GM10248 (cell line): Measurements from ENCODE around the gene FNIP1.

Experiments
- CTCF ChIA-PET: fragments of 300-600 bp; sonication (Branson Sonifier 250); formaldehyde crosslinking; extraction: SDS; loops from one replicate; lab custom pipeline; 2021; ENCODE audit warnings: antibody characterized with exemption; lab: Yijun Ruan, JAX
- POLR2A ChIA-PET: fragments of 350-650 bp; sonication (Branson Sonifier 250); formaldehyde crosslinking; extraction: SDS; loops from one replicate; lab custom pipeline; 2020; ENCODE audit warnings: antibody characterized with exemption; lab: Yijun Ruan, JAX
- DNase-seq: peaks from one replicate; pipeline ENCODE4 v3.0.0; 2012; ENCODE audit errors: extremely low spot score
- TF ChIP-seq, protein P1 (sequence below): IDR thresholded peaks from 2 replicates; pipeline ENCODE4 v1.5.1; 2012; ENCODE audit warnings: mild to moderate bottlenecking, low read depth; ENCODE audit errors: extremely low read depth, missing control alignments, control extremely low read depth

FNIP1 gene

DNA sequence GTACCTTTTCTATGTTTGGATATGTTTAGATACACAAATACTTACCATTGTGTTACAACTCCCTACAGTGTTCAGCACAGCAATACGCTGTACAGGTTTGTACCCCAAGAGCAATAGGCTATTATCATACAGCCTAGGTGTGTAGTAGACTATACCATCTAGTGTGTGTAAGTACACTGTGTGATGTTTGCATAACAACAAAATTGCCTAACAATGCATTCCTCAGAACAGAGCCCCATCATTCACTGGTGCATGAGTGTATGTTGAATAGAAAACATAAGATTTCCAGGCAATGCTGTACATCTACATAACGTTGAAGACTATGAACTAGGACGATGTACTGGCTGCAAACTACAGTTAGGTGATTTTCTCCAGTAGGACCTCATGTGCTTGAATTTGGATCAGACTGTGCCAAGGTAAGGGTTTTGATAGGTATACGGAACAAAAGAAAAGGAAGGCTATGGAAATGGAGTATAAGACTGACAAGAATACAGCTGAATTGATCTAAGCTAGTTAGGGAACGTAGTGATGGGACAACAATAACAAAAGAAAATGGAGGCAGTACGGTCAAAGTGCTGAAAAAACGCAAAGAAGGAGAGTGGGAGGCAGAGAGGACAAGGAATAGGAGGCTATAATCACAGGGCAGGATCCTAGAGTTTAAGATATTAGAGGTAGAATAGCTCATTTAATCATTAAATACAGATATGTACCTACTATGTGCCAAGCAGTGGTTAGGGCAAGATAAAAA is 46.9 kb downstream of the FNIP1 start:
- TF ChIP-seq, protein P1, sequence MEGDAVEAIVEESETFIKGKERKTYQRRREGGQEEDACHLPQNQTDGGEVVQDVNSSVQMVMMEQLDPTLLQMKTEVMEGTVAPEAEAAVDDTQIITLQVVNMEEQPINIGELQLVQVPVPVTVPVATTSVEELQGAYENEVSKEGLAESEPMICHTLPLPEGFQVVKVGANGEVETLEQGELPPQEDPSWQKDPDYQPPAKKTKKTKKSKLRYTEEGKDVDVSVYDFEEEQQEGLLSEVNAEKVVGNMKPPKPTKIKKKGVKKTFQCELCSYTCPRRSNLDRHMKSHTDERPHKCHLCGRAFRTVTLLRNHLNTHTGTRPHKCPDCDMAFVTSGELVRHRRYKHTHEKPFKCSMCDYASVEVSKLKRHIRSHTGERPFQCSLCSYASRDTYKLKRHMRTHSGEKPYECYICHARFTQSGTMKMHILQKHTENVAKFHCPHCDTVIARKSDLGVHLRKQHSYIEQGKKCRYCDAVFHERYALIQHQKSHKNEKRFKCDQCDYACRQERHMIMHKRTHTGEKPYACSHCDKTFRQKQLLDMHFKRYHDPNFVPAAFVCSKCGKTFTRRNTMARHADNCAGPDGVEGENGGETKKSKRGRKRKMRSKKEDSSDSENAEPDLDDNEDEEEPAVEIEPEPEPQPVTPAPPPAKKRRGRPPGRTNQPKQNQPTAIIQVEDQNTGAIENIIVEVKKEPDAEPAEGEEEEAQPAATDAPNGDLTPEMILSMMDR: no peak
- POLR2A ChIA-PET: no interaction called here
- DNase-seq: no peak
- CTCF ChIA-PET: interaction anchor here (1.1 kb wide), 2 partner anchors 32 to 76 kb away, joined by 3 read pairs; no protein-coding TSS in a partner anchor

DNA sequence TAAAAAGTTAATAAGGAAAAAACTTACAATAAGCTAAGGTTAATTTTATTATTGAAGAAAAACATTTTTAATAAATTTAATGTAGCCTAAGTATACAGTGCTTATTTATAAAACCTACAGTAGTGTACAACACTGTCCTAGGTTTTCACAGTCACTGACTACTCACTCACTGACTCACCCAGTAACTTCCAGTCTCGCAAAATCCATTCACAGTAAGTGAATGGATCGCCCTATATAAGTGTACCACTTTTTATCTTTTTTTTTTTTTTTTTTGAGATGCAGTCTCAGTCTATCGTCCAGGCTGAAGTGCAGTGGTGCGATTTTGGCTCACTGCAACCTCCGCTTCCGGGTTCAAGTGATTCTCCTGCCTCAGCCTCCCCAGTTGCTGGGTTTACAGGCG is 47.7 kb downstream of the FNIP1 start:
- TF ChIP-seq, protein P1: no peak
- ChIA-PET POLR2A (no interaction called here), CTCF (interaction anchor here (1.0 kb wide), 1 partner anchor 24 kb away, joined by 4 read pairs; no protein-coding TSS in a partner anchor)
- no peak for DNase-seq

DNA sequence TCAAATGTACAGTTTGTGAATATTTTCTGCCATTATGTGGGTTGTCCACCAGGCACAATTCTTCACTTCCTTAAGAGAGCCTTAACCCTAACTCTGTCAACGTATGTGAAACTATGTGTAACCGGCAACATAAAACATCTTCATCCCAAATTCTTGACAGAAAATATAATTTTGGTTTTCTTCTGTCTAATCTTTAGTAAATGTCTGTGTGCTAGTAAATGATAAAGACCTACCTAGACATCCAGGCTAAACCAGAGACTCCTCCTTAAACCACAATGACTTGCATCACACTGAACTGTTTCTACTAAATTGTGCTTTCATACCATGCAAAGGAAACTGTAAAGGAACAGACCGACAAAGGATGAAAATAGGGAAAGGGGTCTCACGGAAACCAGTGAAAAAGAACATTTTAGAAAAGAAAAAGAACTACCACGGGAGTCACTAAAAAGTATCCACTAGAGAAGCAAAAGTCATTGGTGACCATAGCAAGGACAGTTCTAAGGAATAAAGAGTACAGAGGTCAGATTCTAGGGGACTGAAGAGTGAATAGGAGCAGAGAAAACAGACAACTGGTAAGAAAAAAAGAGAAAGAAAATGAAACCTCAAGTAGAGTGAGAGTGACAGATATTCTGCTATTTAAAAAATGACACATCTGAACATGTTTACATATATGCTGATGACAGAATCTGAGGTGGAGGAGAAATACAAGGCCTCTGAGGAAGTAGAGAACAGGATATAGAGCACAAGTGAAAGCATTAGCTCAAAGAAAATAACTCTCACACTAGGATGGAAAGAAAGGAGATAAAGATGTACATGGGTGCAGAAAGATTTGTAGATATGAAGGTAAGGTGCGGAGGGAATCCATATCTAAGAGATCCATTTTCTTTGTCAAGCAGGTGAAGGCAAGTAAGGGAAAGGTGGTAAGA is 49.4 kb downstream of the FNIP1 start:
- DNase-seq: peak; percentile 37
- TF ChIP-seq, protein P1: no peak
- ChIA-PET CTCF (no interaction called here), POLR2A (no interaction called here)

DNA sequence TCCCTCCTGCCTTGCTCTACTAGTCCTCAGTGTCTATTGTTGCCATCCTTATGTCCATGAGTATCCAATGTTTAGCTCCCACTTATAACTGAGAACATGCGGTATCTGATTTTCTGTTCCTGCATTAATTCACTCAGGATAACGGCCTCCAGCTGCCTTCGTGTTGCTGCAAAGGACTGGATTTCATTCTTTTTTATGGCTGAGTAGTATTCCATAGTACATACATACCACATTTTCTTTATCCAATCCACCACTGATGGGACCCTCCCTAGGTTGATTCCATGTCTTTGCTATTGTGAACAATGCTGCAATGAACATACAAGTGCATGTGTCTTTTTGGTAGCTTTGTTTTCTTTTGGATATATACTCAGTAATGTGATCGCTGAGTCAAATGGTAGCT is 50.4 kb downstream of the FNIP1 start:
- DNase-seq: no peak

DNA sequence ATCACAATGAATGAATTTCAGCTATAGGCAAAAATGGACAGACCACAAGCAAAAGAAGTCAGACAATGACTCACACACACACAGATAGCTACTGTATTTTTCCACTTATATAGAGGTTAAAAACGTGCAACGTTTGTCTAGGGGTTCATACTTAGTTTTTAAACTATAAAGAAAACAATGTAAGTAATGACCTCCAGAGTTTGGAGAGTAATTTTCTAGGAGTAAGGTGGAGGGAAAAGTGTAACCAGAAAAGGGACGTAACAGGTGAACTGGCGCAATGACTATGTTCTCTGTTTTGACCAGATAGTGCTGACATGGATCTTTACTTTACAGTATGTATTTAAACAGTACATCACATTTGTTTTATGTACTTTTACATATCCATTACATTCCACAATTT is 51.1 kb downstream of the FNIP1 start:
- POLR2A ChIA-PET: no interaction called here
- TF ChIP-seq, protein P1: no peak
- CTCF ChIA-PET: interaction anchor here (1.4 kb wide), 1 partner anchor 11 kb away, joined by 4 read pairs; no protein-coding TSS in a partner anchor
- DNase-seq: no peak

More for the DNA sequence above, 50.4 kb downstream of the FNIP1 start:
- CTCF ChIA-PET: interaction anchor here (1.4 kb wide), 1 partner anchor 10 kb away, joined by 4 read pairs; no protein-coding TSS in a partner anchor
- POLR2A ChIA-PET: no interaction called here
- TF ChIP-seq, protein P1: no peak

DNA sequence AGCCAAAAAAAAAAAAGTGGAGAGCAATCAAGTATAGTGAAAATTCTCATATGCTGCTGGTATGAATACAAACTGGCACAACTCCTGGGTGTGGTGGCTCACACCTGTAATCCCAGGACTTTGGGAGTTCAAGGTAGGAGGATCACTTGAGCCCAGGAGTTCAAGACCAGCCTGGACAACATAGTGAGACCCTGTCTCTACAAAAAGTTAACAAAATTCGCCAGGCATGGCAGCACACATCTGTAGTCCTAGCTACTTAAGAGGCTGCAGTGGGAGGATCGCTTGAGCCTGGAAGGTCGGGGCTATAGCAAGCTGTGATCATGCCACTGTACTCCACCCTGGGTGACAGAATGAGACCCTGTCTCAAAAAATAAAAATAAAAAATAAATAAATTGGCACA is 51.7 kb downstream of the FNIP1 start:
- ChIA-PET POLR2A (no interaction called here), CTCF (interaction anchor here (1.4 kb wide), 1 partner anchor 11 kb away, joined by 4 read pairs; no protein-coding TSS in a partner anchor)
- DNase-seq: no peak
- TF ChIP-seq, protein P1: no peak
